Liver (tissue), 9 donors: ENCODE data around the gene ANKRD65. TPM values are rescaled to one million over a fixed set of nuclear protein-coding genes. Genes with fewer than 3 reads are reported as not detected.
A peak's percentile ranks its signal among the peaks of the same experiment; 100 is the strongest.

Experiments
- DNase-seq: peaks from one replicate; pipeline ENCODE4 v3.0.0-alpha.2; 2017; ENCODE audit warnings: low spot score
- H3K27ac ChIP-seq, 2 donors: one replicate each; pipeline ENCODE4 v1.7.0; 2013; ENCODE audit warnings: inconsistent platforms in 2 of 2, low read length in 2 of 2, control low read depth in 1 of 2, low read depth in 1 of 2, mild to moderate bottlenecking in 1 of 2
- H3K27me3 ChIP-seq, 4 donors: one replicate each; pipeline versions ENCODE4 v1.6.1 to v1.7.0; 2013; ENCODE audit warnings: low read length in 3 of 4, inconsistent platforms in 1 of 4, mild to moderate bottlenecking in 1 of 4, moderate library complexity in 1 of 4; ENCODE audit not compliant: control insufficient read depth in 4 of 4, insufficient read depth in 4 of 4
- H3K36me3 ChIP-seq, 4 donors: one replicate each; pipeline versions ENCODE4 v1.6.1 to v1.7.0; 2013; ENCODE audit warnings: low read length in 3 of 4, mild to moderate bottlenecking in 3 of 4, low read depth in 1 of 4, moderate library complexity in 1 of 4; ENCODE audit not compliant: control insufficient read depth in 4 of 4, insufficient read depth in 3 of 4
- H3K4me1 ChIP-seq, 4 donors: one replicate each; pipeline versions ENCODE4 v1.6.1 to v1.7.0; 2013; ENCODE audit warnings: low read length in 3 of 4, mild to moderate bottlenecking in 3 of 4, moderate library complexity in 1 of 4; ENCODE audit not compliant: control insufficient read depth in 4 of 4, insufficient read depth in 4 of 4
- H3K4me3 ChIP-seq, 3 donors: one replicate each; pipeline versions ENCODE4 v1.6.1 to v1.7.0; 2013; ENCODE audit warnings: low read length in 3 of 3, control low read depth in 1 of 3, low read depth in 1 of 3, mild to moderate bottlenecking in 1 of 3
- H3K9ac ChIP-seq, 2 donors: one replicate each; pipeline ENCODE4 v1.7.0; 2013; ENCODE audit warnings: low read length in 2 of 2, mild to moderate bottlenecking in 2 of 2, moderate library complexity in 2 of 2, control low read depth in 1 of 2, low read depth in 1 of 2
- H3K9me3 ChIP-seq, 4 donors: one replicate each; pipeline versions ENCODE4 v1.6.1 to v1.7.0; 2013; ENCODE audit warnings: low read length in 3 of 4; ENCODE audit not compliant: control insufficient read depth in 4 of 4
- EGR1 ChIP-seq, 2 donors: IDR thresholded peaks; 2 replicates each; pipeline ENCODE4 v1.6.1; 2016 to 2018; ENCODE audit warnings: antibody characterized with exemption in 2 of 2, low read depth in 2 of 2
- FOXA1 ChIP-seq: IDR thresholded peaks from 2 replicates; pipeline ENCODE4 v1.6.1; 2016; ENCODE audit warnings: antibody characterized with exemption
- FOXA2 ChIP-seq: IDR thresholded peaks from 2 replicates; pipeline ENCODE4 v1.6.1; 2016; ENCODE audit warnings: antibody characterized with exemption
- HNF4G ChIP-seq: IDR thresholded peaks from 2 replicates; pipeline ENCODE4 v1.6.1; 2016; ENCODE audit warnings: antibody characterized with exemption
- JUND ChIP-seq, 2 donors: IDR thresholded peaks; 2 replicates each; pipeline ENCODE4 v1.6.1; 2016; ENCODE audit warnings: antibody characterized with exemption in 2 of 2
- NR2F2 ChIP-seq: IDR thresholded peaks from 2 replicates; pipeline ENCODE4 v1.6.1; 2016; ENCODE audit warnings: antibody characterized with exemption
- RAD21 ChIP-seq, 2 donors: IDR thresholded peaks; 2 replicates each; pipeline ENCODE4 v1.6.1; 2016; ENCODE audit warnings: antibody characterized with exemption in 2 of 2, mild to moderate bottlenecking in 2 of 2
- REST ChIP-seq: IDR thresholded peaks from 2 replicates; pipeline ENCODE4 v1.6.1; 2016; ENCODE audit warnings: antibody characterized with exemption, mild to moderate bottlenecking
- RXRA ChIP-seq, 2 donors: IDR thresholded peaks; 2 replicates each; pipeline ENCODE4 v1.6.1; 2017 to 2018; ENCODE audit warnings: antibody characterized with exemption in 2 of 2, mild to moderate bottlenecking in 1 of 2
- SP1 ChIP-seq: IDR thresholded peaks from 2 replicates; pipeline ENCODE4 v1.6.1; 2018; ENCODE audit warnings: antibody characterized with exemption, mild to moderate bottlenecking
- WGBS: extraction: QIAGEN DNeasy Blood & Tissue Kit; methylation state at CpG from one replicate; pipeline ENCODE4 v1.1.7; 2013; 5-methylcytosine and 5-hydroxymethylcytosine counted together
- polyA plus RNA-seq, 2 donors: library from polyadenylated mRNA; stranded (reverse) in 1 of 2; unstranded in 1 of 2; fragments of 200-250 nt in 1 of 2; fragments of >200 nt in 1 of 2; fragmentation: Nextera tagmentation in 1 of 2; extraction: Ambion mirVana in 1 of 2; gene quantifications; one replicate each; pipeline versions ENCODE4 v1.2.1 to v1.2.3, GENCODE V29; 2013 to 2015
- total RNA-seq, 2 donors: library from RNA; depleted of rRNA; stranded (reverse); fragments of >200 nt; gene quantifications; one replicate each; pipeline ENCODE4 v1.2.3, GENCODE V29; 2014
- TF ChIP-seq, protein P1 (sequence below): fragments of 150-350 bp; IDR thresholded peaks from 2 replicates; pipeline ENCODE4 v1.5.1; 2017; ENCODE audit warnings: improper control_type of control experiment, low read depth, low read length; ENCODE audit not compliant: missing input control
- TF ChIP-seq, protein P2 (sequence below): IDR thresholded peaks from 2 replicates; pipeline ENCODE4 v1.6.1; 2016; ENCODE audit warnings: antibody characterized with exemption
- TF ChIP-seq, protein P3 (sequence below): IDR thresholded peaks from 2 replicates; pipeline ENCODE4 v1.6.1; 2016; ENCODE audit warnings: antibody characterized with exemption
- TF ChIP-seq, protein P4 (sequence below): IDR thresholded peaks from 2 replicates; pipeline ENCODE4 v1.6.1; 2016; ENCODE audit warnings: antibody characterized with exemption
- donor health status: healthy.
- donor health status: healthy.
- donor health status: healthy.
- donor health status: healthy.
- donor health status: healthy.

The ANKRD65 gene
- total and polyA plus RNA-seq, 4 donors: 0.14 to 0.31 (median 0.23) TPM

DNA sequence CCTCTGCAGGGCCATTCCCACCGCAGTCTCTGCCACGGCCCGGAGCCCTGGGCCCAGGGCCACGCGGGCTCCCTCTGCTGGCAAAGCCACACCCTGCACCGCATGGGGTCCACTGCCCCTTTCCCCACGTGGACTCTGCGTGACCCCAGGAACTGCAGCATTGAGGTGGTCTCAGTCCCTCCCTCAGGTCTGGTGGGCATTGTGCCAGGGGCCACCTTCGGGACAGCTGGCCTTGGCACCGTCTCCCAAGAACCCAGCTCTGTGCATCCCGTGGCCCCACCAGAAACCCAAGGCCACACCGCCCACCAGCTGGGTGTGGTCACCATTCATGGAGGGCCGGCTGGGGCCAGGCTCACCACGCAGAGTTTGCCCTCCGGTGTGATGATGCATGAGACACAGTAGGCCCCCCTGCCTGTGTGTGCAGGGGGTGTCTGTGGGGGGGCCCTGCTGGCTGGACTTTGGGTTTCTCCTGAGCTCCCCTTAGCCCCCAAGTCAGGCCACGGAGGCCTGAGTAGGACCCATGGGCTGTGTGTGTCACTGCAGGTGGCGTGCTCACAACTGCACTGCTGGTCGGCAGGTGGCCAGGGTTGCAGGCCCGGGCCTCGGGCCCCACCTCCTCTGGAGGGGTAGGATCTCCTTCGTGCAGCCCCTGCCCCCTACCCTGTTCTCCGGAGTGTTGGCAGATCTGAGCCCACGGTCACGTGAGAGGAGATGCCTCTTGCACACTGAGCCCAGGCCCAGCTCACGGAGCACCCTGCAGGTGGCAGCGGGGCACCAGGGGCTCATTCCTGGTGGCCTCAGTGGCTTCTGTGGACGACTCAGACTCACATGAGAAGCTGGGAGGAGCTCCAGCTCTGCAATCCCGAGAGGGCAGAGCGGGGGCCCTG lies 20.2 kb upstream of the ANKRD65 start:
- peak; percentile 71 for DNase-seq
- TF ChIP-seq JUND (IDR thresholded peaks at IDR 0.05) (no peak), REST (no peak), RAD21 (IDR thresholded peaks at IDR 0.05) (peak; percentile 77 to 91), RXRA (IDR thresholded peaks at IDR 0.05) (peak in 1 of 2 donors; percentile 57)
- TF ChIP-seq, protein P1, sequence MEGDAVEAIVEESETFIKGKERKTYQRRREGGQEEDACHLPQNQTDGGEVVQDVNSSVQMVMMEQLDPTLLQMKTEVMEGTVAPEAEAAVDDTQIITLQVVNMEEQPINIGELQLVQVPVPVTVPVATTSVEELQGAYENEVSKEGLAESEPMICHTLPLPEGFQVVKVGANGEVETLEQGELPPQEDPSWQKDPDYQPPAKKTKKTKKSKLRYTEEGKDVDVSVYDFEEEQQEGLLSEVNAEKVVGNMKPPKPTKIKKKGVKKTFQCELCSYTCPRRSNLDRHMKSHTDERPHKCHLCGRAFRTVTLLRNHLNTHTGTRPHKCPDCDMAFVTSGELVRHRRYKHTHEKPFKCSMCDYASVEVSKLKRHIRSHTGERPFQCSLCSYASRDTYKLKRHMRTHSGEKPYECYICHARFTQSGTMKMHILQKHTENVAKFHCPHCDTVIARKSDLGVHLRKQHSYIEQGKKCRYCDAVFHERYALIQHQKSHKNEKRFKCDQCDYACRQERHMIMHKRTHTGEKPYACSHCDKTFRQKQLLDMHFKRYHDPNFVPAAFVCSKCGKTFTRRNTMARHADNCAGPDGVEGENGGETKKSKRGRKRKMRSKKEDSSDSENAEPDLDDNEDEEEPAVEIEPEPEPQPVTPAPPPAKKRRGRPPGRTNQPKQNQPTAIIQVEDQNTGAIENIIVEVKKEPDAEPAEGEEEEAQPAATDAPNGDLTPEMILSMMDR: peak; percentile 79
- 40% methylated on average over 29 of the region's 29 CpGs for WGBS
- peaks cover 0 to 3% (median 0%) of the 10 kb centered on the region in 4 donors for H3K36me3 ChIP-seq
- no peaks in the 10 kb centered on the region for H3K9me3 ChIP-seq
- no peak overlapping the region for H3K9ac ChIP-seq
- no peak overlapping the region for H3K27ac ChIP-seq
- no peaks in the 10 kb centered on the region for H3K27me3 ChIP-seq
- H3K4me3 ChIP-seq: no peak overlapping the region
- H3K4me1 ChIP-seq: peaks cover 16 to 44% (median 32%) of the 10 kb centered on the region in 4 donors

DNA sequence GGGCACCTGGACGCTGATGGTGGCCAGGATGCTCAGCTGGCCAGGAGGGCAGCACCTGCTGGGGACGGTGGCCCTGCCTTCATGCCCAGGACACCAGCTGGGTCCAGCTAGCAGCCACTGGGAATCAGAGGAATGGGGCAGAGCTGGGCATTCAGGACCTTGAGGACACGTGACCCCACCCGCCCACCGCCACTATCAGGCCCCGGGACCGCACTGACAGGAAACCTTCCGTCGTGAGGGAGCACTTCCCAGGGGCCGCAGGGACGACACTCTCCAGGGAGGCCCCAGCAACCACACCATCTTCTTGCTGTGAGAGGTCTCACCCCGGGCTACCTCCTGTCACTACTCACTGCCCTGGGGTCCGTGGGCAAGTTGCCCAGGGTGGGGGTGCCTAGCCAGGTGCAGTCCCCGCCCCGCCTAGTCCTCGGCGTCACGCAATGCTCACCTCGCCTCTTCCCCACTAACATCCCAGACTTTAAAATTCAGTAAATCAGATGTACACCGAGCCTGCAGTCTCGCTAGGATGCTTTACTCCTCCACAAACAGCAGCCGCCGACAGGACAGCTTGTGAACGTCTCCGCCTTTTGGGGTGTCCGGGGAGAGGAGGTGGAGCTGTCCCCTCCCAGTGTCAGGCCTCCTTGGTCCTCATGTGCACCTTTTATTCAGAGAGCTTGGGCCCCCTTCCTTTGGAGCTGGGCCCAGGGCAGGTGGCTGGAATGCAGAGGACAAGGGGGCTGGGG lies 19.4 kb upstream of the ANKRD65 start:
- H3K27ac ChIP-seq: no peak overlapping the region
- no peaks in the 10 kb centered on the region for H3K9me3 ChIP-seq
- peaks cover 0 to 3% (median 0%) of the 10 kb centered on the region in 4 donors for H3K36me3 ChIP-seq
- H3K4me3 ChIP-seq: no peak overlapping the region
- no peaks in the 10 kb centered on the region for H3K27me3 ChIP-seq
- DNase-seq: no peak
- H3K9ac ChIP-seq: no peak overlapping the region
- 81% methylated on average over 26 of the region's 26 CpGs for WGBS
- peaks cover 18 to 49% (median 35%) of the 10 kb centered on the region in 4 donors for H3K4me1 ChIP-seq
- TF ChIP-seq HNF4G (no peak), RXRA (IDR thresholded peaks at IDR 0.05) (no peak), REST (no peak), SP1 (no peak), EGR1 (IDR thresholded peaks at IDR 0.05; ENCODE audit: low read depth in 2 of 2) (no peak), RAD21 (IDR thresholded peaks at IDR 0.05) (no peak), FOXA1 (no peak), JUND (IDR thresholded peaks at IDR 0.05) (no peak), NR2F2 (no peak), FOXA2 (no peak)
- TF ChIP-seq, protein P2, sequence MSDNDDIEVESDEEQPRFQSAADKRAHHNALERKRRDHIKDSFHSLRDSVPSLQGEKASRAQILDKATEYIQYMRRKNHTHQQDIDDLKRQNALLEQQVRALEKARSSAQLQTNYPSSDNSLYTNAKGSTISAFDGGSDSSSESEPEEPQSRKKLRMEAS: no peak
- TF ChIP-seq, protein P3, sequence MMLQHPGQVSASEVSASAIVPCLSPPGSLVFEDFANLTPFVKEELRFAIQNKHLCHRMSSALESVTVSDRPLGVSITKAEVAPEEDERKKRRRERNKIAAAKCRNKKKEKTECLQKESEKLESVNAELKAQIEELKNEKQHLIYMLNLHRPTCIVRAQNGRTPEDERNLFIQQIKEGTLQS: no peak
- TF ChIP-seq, protein P1: no peak
- TF ChIP-seq, protein P4, sequence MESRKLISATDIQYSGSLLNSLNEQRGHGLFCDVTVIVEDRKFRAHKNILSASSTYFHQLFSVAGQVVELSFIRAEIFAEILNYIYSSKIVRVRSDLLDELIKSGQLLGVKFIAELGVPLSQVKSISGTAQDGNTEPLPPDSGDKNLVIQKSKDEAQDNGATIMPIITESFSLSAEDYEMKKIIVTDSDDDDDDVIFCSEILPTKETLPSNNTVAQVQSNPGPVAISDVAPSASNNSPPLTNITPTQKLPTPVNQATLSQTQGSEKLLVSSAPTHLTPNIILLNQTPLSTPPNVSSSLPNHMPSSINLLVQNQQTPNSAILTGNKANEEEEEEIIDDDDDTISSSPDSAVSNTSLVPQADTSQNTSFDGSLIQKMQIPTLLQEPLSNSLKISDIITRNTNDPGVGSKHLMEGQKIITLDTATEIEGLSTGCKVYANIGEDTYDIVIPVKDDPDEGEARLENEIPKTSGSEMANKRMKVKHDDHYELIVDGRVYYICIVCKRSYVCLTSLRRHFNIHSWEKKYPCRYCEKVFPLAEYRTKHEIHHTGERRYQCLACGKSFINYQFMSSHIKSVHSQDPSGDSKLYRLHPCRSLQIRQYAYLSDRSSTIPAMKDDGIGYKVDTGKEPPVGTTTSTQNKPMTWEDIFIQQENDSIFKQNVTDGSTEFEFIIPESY: no peak
